CD4-positive, alpha-beta T cell treated with Interleukin-10 for 1 hour (primary cell): ENCODE data around the gene ATRNL1.
"Not testable (repeated sequence)": the region's sequence is repeated elsewhere in the genome, so short reads cannot be mapped to it uniquely, and the experiment has no call there.

ENCODE experiments used
- DNase-seq: peaks from one replicate; pipeline ENCODE4 v3.0.0-alpha.2; 2020

ATRNL1 gene

GRCh38 chr10:115427611-115428010 is 334.4 kb downstream of the ATRNL1 start:
- DNase-seq = no peak

DNA sequence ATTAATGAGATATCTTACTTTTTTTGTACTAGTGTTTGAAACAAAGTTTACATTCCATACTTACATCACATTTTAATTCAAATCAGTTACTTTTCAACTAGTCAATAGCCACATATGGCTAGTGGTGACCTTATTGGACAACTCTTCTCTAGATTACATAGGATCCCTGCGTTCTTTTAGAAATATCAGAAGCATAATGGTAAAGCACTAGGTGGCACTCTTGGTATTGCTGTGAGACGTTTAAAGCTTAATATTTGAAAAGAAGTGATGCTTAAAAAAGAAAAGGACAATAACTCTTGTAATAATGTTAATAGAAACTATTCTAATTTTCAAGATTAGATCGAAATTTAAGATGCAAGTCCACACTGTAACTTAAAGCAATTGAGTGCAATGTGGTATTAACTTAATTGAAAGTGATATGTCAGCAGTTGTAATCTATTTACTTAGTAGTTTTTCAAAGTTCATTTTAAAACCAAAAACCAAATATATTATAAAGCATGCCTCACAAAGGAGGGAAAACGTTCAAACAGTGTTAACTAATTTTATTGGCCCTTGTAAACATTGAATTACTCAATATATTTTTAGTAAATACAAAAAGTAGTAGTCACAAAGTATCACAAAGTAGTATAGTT is 339.1 kb downstream of the ATRNL1 start:
- no peak for DNase-seq

- DNase-seq = no peak
Observed at GRCh38 chr10:115436999-115437398, 343.8 kb downstream of the ATRNL1 start.

- no peak for DNase-seq
Observed at GRCh38 chr10:115441907-115442545, 348.9 kb downstream of the ATRNL1 start.

GRCh38 chr10:115456812-115457211 is 363.6 kb downstream of the ATRNL1 start:
- DNase-seq = no peak

DNA sequence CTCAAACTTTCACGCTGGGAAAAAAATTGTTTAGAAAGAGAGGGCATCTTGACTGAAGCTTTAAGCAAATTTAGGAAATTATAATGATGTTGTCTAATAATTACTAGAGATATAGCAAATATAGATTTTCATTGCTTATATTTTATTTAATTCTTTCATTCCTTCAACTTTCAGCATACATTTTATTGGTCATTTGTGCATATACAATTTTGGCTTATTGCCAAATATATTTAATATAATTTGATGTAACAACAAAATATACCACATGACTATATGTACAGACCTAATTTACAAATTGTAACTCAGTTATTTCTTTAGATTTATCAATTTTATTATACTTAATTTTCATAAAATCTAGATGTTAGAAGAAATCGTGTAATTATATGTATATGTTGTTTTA is 390.1 kb downstream of the ATRNL1 start:
- no peak for DNase-seq

DNA sequence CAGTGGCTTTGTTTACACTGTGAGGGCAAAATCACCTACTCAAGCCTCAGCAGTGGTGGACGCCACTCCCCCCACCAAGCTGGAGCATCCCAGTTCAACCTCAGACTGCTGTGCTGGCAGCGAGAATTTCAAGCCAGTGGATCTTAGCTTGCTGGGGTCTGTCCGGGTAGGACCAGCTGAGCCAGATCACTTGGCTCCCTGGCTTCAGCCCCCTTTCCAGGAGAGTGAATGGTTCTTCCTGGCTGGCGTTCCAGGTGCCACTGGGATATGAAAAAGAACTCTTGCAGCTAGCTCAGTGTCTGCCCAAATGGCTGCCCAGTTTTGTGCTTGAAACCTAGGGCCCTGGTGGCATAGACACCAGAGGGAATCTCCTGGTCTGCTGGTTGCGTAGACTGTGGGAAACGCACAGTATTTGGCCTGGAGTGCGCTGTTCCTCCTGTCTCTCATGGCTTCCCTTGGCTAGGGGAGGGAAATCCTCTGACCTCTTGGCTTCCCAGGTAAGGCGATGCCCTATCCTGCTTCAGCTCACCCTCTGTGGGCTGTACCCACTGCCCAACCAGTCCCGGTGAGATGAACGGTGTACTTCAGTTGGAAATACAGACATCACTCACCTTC is 398.5 kb downstream of the ATRNL1 start:
- no peak for DNase-seq

DNA sequence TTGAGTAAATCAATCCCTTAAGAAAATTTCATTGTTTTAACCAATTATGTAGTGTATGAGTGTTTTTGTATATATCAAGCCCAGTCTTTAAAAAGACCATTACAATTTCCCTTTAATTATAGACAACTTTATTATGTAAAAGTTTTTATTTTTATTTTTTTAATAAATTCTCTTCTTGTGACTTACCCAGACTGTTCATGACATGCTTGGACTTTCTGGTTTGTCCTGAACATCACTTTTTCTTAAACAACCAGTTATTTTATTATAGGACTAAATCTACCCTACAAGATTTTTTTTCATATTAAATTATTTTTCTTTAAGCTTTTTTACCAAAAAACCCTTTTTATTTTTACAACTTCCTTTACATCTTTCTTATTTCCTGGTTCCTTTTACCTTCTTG is 410.4 kb downstream of the ATRNL1 start:
- no peak for DNase-seq

DNA sequence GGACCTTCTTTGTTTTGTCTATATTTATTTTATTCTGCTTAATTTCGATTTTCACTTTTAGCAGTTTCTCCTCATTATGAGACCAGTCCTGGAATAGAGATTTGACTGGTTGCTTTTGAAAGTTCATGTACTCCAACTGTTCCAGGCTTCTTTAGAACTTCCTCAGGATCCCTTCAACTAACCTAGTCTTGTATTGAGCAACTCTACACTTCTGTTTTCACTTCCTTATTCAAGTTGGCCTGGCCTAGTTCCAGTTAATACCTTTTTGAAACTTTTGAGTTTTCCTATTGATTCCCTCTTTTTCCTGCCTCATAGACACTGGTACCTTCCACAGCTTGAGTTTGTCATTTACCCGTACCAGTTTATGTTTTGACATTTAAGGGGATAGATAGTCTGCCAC is 421.7 kb downstream of the ATRNL1 start:
- DNase-seq = no peak

GRCh38 chr10:115525141-115525540 is 432.0 kb downstream of the ATRNL1 start:
- no peak for DNase-seq

GRCh38 chr10:115527682-115528081 is 434.5 kb downstream of the ATRNL1 start:
- not testable (repeated sequence) for DNase-seq

DNA sequence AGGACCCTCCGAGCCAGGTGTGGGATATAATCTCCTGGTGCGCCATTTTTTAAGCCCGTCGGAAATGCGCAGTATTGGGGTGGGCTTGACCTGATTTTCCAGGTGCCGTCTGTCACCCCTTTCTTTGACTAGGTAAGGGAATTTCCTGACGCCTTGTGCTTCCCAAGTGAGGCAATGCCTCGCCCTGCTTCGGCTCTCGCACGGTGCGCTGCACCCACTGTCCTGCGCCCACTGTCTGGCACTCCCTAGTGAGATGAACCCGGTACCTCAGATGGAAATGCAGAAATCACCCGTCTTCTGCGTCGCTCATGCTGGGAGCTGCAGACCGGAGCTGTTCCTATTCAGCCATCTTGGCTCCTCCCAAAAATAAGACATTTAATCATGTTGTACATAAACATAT is 443.2 kb downstream of the ATRNL1 start:
- not testable (repeated sequence) for DNase-seq

DNA sequence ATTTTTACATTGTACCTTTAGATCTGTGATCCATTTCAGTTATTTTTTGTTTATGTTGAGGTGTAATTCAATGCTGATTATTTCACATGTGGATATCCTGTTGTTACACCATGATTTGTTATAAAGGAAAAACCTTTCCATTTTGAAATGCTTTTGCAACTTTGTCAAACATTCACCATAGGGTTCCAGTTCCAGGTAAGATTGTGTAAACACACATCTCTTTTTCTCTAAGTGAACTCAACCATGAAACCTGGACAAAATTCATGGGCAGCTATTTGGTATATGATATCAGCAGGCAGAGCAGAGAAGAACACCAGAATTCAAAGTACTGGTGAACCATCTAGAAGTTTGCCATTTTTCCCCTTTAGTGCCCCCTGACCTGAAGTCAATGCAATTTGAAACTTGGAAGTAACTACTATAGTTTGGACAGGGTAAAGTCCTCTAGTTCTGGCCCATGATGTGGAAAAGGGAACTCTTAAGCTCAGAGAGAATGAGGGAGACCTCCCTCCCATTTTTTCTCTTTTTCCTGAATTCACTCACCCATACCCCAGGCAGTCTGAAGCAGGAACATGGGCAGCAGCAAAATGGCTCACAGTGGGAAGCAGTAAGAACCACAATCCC is 446.1 kb downstream of the ATRNL1 start:
- DNase-seq = no peak

- no peak for DNase-seq
Observed at GRCh38 chr10:115555887-115556402, 462.8 kb downstream of the ATRNL1 start.

DNA sequence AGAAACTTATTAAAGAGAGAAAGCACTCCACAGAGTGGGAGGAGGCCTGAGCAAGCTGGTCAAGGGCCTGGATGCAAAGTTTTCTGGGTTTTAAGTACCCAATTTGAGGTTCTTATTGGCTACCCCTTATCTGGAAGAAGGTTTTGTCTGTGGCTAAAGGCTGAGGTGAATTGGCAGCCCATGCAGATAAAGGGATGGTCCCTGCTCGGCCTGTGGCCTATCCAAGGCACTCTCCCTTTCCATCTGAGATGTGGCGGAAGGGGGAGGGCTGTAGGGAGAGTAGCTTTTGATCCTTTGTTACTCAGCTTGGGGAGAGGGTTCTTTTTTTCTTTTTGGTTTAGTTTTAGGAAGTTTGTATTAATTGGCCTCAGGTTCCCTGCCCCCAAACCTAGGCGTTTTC is 465.1 kb downstream of the ATRNL1 start:
- DNase-seq = no peak

- DNase-seq = no peak
Observed at GRCh38 chr10:115566867-115567266, 473.7 kb downstream of the ATRNL1 start.

- DNase-seq = no peak
Observed at GRCh38 chr10:115572740-115573455, 479.7 kb downstream of the ATRNL1 start.

- no peak for DNase-seq
Observed at GRCh38 chr10:115580239-115580638, 487.1 kb downstream of the ATRNL1 start.

GRCh38 chr10:115593060-115593459 is 499.9 kb downstream of the ATRNL1 start:
- DNase-seq = no peak

GRCh38 chr10:115604627-115605026 is 511.5 kb downstream of the ATRNL1 start:
- no peak for DNase-seq

GRCh38 chr10:115606086-115606485 is 512.9 kb downstream of the ATRNL1 start:
- DNase-seq = no peak

- no peak for DNase-seq
Observed at GRCh38 chr10:115606741-115607140, 513.6 kb downstream of the ATRNL1 start.

GRCh38 chr10:115624448-115624847 is 531.3 kb downstream of the ATRNL1 start:
- no peak for DNase-seq
